Measurements from ENCODE around the gene AATF.

Gene AATF

DNA sequence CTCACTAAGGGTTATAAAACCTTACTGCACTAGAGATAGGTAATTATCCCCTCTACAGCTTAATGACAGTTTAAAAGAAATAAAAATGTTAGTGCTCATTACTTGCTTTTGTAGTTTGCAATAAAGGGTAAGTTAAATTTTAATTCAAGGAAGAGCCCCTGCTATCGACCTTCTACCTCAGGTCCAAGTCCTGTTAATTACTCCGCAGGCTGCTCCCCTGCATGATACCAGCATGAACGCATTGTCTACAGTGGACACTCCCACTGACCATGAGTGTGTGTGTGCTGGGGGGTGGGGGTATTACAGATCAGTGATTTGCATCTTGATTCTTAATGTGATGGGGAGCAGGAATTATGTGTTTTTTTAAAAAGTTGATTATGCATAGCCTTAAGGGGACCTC is 103.1 kb downstream of the AATF start:
- WGBS = 100% methylated on average over 3 of the region's 3 CpGs
- H3K4me2 ChIP-seq (ENCODE audit: low read length, poor library complexity, severe bottlenecking) = no peak overlapping the region

DNA sequence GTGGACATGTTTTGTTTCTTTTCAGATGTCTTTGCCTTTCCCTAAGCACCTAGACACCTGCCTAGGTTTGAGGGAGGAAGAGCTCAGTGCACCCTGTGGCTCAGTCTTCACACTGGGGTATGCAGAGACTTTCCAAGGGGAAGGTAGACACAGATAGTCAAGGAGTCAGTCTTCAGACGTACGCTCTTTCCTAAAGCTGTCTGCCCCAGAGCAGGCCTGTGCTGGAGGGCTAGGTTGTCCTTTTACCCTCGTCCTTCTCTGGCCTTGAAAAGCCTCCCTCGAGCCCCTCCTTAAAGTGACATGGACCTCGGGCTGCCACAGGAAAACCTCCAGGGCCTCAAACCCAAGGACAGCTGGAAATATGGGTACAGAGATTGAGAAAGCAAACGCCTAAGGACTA is 103.7 kb downstream of the AATF start:
- Histone ChIP-seq H3K36me3 (ENCODE audit: control insufficient read depth in 1 of 2, insufficient read depth in 2 of 2, low read depth in 1 of 2, low read length in 2 of 2) (peaks cover 29 to 50% of the 10 kb centered on the region in 2 experiments), H3K18ac (ENCODE audit: low read depth in 1 of 2, low read length in 2 of 2) (no peak overlapping the region), H4K91ac (ENCODE audit: low read length) (no peak overlapping the region), H3K14ac (ENCODE audit: low read length in 2 of 2) (no peak overlapping the region), H4K8ac (ENCODE audit: low read length) (no peak overlapping the region), H3K27me3 (ENCODE audit: control insufficient read depth in 1 of 2, insufficient read depth in 1 of 2, low read length in 2 of 2) (no peaks in the 10 kb centered on the region), H3K79me1 (replicated peaks; ENCODE audit: low read length, poor library complexity, severe bottlenecking) (peaks cover 25% of the 10 kb centered on the region), H3K9ac (ENCODE audit: low read length) (no peak overlapping the region), H2AFZ (ENCODE audit: low read depth, low read length) (no peak overlapping the region), H2BK15ac (ENCODE audit: low read depth, poor library complexity, severe bottlenecking) (no peak overlapping the region), H2BK5ac (ENCODE audit: low read depth, low read length, poor library complexity, severe bottlenecking) (no peak overlapping the region), H3K4ac (ENCODE audit: low read depth in 1 of 2, low read length in 2 of 2) (no peak overlapping the region), H3K9me3 (ENCODE audit: control insufficient read depth, low read length) (no peaks in the 10 kb centered on the region), H3K4me1 (ENCODE audit: control insufficient read depth, insufficient read depth, low read depth, low read length) (peaks cover 3% of the 10 kb centered on the region), H2BK12ac (ENCODE audit: low read length in 2 of 2) (no peak overlapping the region), H2BK120ac (ENCODE audit: low read depth, low read length) (no peak overlapping the region), H3K23ac (ENCODE audit: low read length in 2 of 2) (no peak overlapping the region), H3K4me2 (ENCODE audit: low read length, poor library complexity, severe bottlenecking) (no peak overlapping the region), H3K27ac (ENCODE audit: low read length, poor library complexity, severe bottlenecking) (no peak overlapping the region), H2AK5ac (ENCODE audit: low read length, severe bottlenecking) (no peak overlapping the region), H3K4me3 (ENCODE audit: insufficient read depth in 1 of 2, low read depth in 1 of 2, low read length in 2 of 2) (no peak overlapping the region)
- WGBS = 95% methylated on average over 6 of the region's 6 CpGs
- DNase-seq = no peak

More for the DNA sequence above, 103.1 kb downstream of the AATF start:
- Histone ChIP-seq H2BK5ac (ENCODE audit: low read depth, low read length, poor library complexity, severe bottlenecking) (no peak overlapping the region), H3K23ac (ENCODE audit: low read length in 2 of 2) (no peak overlapping the region), H3K9ac (ENCODE audit: low read length) (no peak overlapping the region), H2AK5ac (ENCODE audit: low read length, severe bottlenecking) (no peak overlapping the region), H3K9me3 (ENCODE audit: control insufficient read depth, low read length) (no peaks in the 10 kb centered on the region), H2BK120ac (ENCODE audit: low read depth, low read length) (no peak overlapping the region), H3K4ac (ENCODE audit: low read depth in 1 of 2, low read length in 2 of 2) (no peak overlapping the region), H3K27me3 (ENCODE audit: control insufficient read depth in 1 of 2, insufficient read depth in 1 of 2, low read length in 2 of 2) (no peaks in the 10 kb centered on the region), H3K79me1 (replicated peaks; ENCODE audit: low read length, poor library complexity, severe bottlenecking) (peaks cover 25% of the 10 kb centered on the region), H2AFZ (ENCODE audit: low read depth, low read length) (no peak overlapping the region), H3K4me3 (ENCODE audit: insufficient read depth in 1 of 2, low read depth in 1 of 2, low read length in 2 of 2) (no peak overlapping the region), H2BK15ac (ENCODE audit: low read depth, poor library complexity, severe bottlenecking) (no peak overlapping the region), H3K18ac (ENCODE audit: low read depth in 1 of 2, low read length in 2 of 2) (no peak overlapping the region), H2BK12ac (ENCODE audit: low read length in 2 of 2) (no peak overlapping the region), H3K27ac (ENCODE audit: low read length, poor library complexity, severe bottlenecking) (no peak overlapping the region), H4K8ac (ENCODE audit: low read length) (no peak overlapping the region), H3K14ac (ENCODE audit: low read length in 2 of 2) (no peak overlapping the region), H4K91ac (ENCODE audit: low read length) (no peak overlapping the region), H3K36me3 (ENCODE audit: control insufficient read depth in 1 of 2, insufficient read depth in 2 of 2, low read depth in 1 of 2, low read length in 2 of 2) (peaks cover 27 to 47% of the 10 kb centered on the region in 2 experiments), H3K4me1 (ENCODE audit: control insufficient read depth, insufficient read depth, low read depth, low read length) (peaks cover 3% of the 10 kb centered on the region)
- no peak for DNase-seq

DNA sequence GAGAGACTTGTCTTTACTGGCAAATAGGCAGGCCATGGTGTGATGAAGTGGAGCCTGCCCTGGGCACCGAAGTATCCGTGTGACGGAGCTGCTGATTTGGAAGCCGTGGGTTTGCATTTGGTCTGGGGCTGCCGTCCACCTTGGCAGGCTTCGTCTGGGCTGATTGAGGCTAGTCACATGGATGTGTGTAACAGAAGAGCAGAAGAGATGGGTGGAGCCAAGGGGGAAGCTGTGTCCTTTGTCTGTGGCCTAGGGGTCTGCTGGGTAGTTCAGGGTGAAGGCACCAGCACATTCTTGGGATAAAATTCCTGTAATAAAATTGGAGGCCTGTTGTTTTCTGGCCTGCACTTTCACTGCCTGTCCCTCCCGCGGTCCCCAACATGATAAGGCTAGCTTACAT is 106.1 kb downstream of the AATF start:
- H3K9ac ChIP-seq (ENCODE audit: low read length) = no peak overlapping the region

DNA sequence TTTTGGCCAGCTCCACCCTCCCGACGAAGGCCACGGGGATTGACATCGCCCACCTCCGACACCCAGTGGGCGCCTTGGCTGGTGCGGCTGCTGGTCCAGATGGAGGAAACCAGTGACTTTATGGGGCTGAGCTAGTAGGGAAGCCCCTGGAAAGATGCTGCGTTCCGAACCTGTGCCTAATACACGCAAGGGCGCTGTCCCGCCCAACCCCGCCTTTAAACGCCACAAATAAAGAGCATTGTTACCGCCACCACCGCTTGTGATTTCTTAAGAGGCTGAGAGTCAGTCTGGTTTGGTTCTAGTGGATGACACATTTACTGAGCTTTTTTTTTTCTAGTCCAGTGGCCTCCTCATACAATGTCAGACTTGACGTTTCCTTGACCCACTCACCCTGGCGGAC is 107.9 kb downstream of the AATF start:
- Histone ChIP-seq H3K14ac (ENCODE audit: low read length in 2 of 2) (no peak overlapping the region), H3K79me1 (replicated peaks; ENCODE audit: low read length, poor library complexity, severe bottlenecking) (peaks cover 15% of the 10 kb centered on the region), H3K9me3 (ENCODE audit: control insufficient read depth, low read length) (no peaks in the 10 kb centered on the region), H3K36me3 (ENCODE audit: control insufficient read depth in 1 of 2, insufficient read depth in 2 of 2, low read depth in 1 of 2, low read length in 2 of 2) (peaks cover 26 to 32% of the 10 kb centered on the region in 2 experiments), H3K23ac (ENCODE audit: low read length in 2 of 2) (no peak overlapping the region), H2BK15ac (ENCODE audit: low read depth, poor library complexity, severe bottlenecking) (no peak overlapping the region), H2BK120ac (ENCODE audit: low read depth, low read length) (no peak overlapping the region), H2AK5ac (ENCODE audit: low read length, severe bottlenecking) (no peak overlapping the region), H3K27me3 (ENCODE audit: control insufficient read depth in 1 of 2, insufficient read depth in 1 of 2, low read length in 2 of 2) (no peaks in the 10 kb centered on the region), H4K8ac (ENCODE audit: low read length) (no peak overlapping the region), H2BK12ac (ENCODE audit: low read length in 2 of 2) (no peak overlapping the region), H3K4ac (ENCODE audit: low read depth in 1 of 2, low read length in 2 of 2) (no peak overlapping the region), H3K4me1 (ENCODE audit: control insufficient read depth, insufficient read depth, low read depth, low read length) (no peaks in the 10 kb centered on the region), H2AFZ (ENCODE audit: low read depth, low read length) (no peak overlapping the region), H3K4me3 (ENCODE audit: insufficient read depth in 1 of 2, low read depth in 1 of 2, low read length in 2 of 2) (no peak overlapping the region), H3K9ac (ENCODE audit: low read length) (no peak overlapping the region), H4K91ac (ENCODE audit: low read length) (no peak overlapping the region), H3K4me2 (ENCODE audit: low read length, poor library complexity, severe bottlenecking) (no peak overlapping the region), H2BK5ac (ENCODE audit: low read depth, low read length, poor library complexity, severe bottlenecking) (no peak overlapping the region), H3K27ac (ENCODE audit: low read length, poor library complexity, severe bottlenecking) (no peak overlapping the region), H3K18ac (ENCODE audit: low read depth in 1 of 2, low read length in 2 of 2) (no peak overlapping the region)
- DNase-seq = no peak
- 96% methylated on average over 18 of the region's 18 CpGs for WGBS

More for the DNA sequence above, 106.1 kb downstream of the AATF start:
- H2BK120ac ChIP-seq (ENCODE audit: low read depth, low read length) = no peak overlapping the region
- no peaks in the 10 kb centered on the region for H3K27me3 ChIP-seq (ENCODE audit: control insufficient read depth in 1 of 2, insufficient read depth in 1 of 2, low read length in 2 of 2)
- no peak for DNase-seq
- H3K23ac ChIP-seq (ENCODE audit: low read length in 2 of 2) = no peak overlapping the region
- no peak overlapping the region for H2BK15ac ChIP-seq (ENCODE audit: low read depth, poor library complexity, severe bottlenecking)
- H3K27ac ChIP-seq (ENCODE audit: low read length, poor library complexity, severe bottlenecking) = no peak overlapping the region
- H2BK5ac ChIP-seq (ENCODE audit: low read depth, low read length, poor library complexity, severe bottlenecking) = no peak overlapping the region
- no peak overlapping the region for H2AK5ac ChIP-seq (ENCODE audit: low read length, severe bottlenecking)
- no peak overlapping the region for H2BK12ac ChIP-seq (ENCODE audit: low read length in 2 of 2)
- H3K9me3 ChIP-seq (ENCODE audit: control insufficient read depth, low read length) = no peaks in the 10 kb centered on the region
- no peak overlapping the region for H4K8ac ChIP-seq (ENCODE audit: low read length)
- no peak overlapping the region for H4K91ac ChIP-seq (ENCODE audit: low read length)
- H3K36me3 ChIP-seq (ENCODE audit: control insufficient read depth in 1 of 2, insufficient read depth in 2 of 2, low read depth in 1 of 2, low read length in 2 of 2) = peaks cover 31 to 43% of the 10 kb centered on the region in 2 experiments
- no peak overlapping the region for H2AFZ ChIP-seq (ENCODE audit: low read depth, low read length)
- no peak overlapping the region for H3K18ac ChIP-seq (ENCODE audit: low read depth in 1 of 2, low read length in 2 of 2)
- peaks cover 3% of the 10 kb centered on the region for H3K4me1 ChIP-seq (ENCODE audit: control insufficient read depth, insufficient read depth, low read depth, low read length)
- peaks cover 22% of the 10 kb centered on the region for H3K79me1 ChIP-seq (replicated peaks; ENCODE audit: low read length, poor library complexity, severe bottlenecking)
- WGBS = 89% methylated on average over 6 of the region's 8 CpGs
- no peak overlapping the region for H3K4me3 ChIP-seq (ENCODE audit: insufficient read depth in 1 of 2, low read depth in 1 of 2, low read length in 2 of 2)
- H3K14ac ChIP-seq (ENCODE audit: low read length in 2 of 2) = no peak overlapping the region
- H3K4ac ChIP-seq (ENCODE audit: low read depth in 1 of 2, low read length in 2 of 2) = no peak overlapping the region
- H3K4me2 ChIP-seq (ENCODE audit: low read length, poor library complexity, severe bottlenecking) = no peak overlapping the region

Data from mesenchymal stem cell (in vitro differentiated cells and primary cell).